Endothelial cell of umbilical vein (primary cell): ENCODE data around the gene PRTN3.

Experiments
- EZH2 ChIP-seq: IDR thresholded peaks from 2 replicates; pipeline ENCODE4 v1.6.1; 2012; ENCODE audit warnings: borderline replicate concordance, low read depth, mild to moderate bottlenecking, moderate library complexity, low read length, inconsistent platforms; ENCODE audit not compliant: severe bottlenecking
- FOS ChIP-seq: IDR thresholded peaks from 2 replicates; pipeline ENCODE4 v1.6.1; 2011; ENCODE audit warnings: mild to moderate bottlenecking, low read length, moderate library complexity, borderline replicate concordance; ENCODE audit not compliant: insufficient read depth
- GATA2 ChIP-seq: IDR thresholded peaks from 2 replicates; pipeline ENCODE4 v1.7.0; 2011; ENCODE audit warnings: low read depth, mild to moderate bottlenecking, moderate library complexity, mixed read lengths, low read length; ENCODE audit not compliant: insufficient read length, insufficient read depth
- MAX ChIP-seq: IDR thresholded peaks from 2 replicates; pipeline ENCODE4 v1.6.1; 2011; ENCODE audit not compliant: insufficient read depth, insufficient read length
- MYC ChIP-seq: IDR thresholded peaks from one replicate; pipeline ENCODE4 v1.6.1; 2011; ENCODE audit warnings: mild to moderate bottlenecking, low read depth, low read length
- POLR2A ChIP-seq: IDR thresholded peaks from 2 replicates; pipeline ENCODE4 v1.6.1; 2012; ENCODE audit warnings: low read depth, mild to moderate bottlenecking, control low read depth, low read length
- POLR2AphosphoS5 ChIP-seq: IDR thresholded peaks from 2 replicates; pipeline ENCODE4 v1.6.1; 2012; ENCODE audit warnings: low read depth, mild to moderate bottlenecking, control low read depth, low read length, moderate library complexity; ENCODE audit not compliant: insufficient read depth
- TF ChIP-seq, protein P1 (sequence below), 2 donors: IDR thresholded peaks; 1 replicate in 1 of 2; 2 replicates in 1 of 2; pipeline ENCODE4 v1.5.1; 2011; ENCODE audit warnings: low read length in 2 of 2, mild to moderate bottlenecking in 2 of 2, moderate library complexity in 2 of 2, control low read depth in 1 of 2, inconsistent platforms in 1 of 2, low read depth in 1 of 2; ENCODE audit not compliant: insufficient read depth in 1 of 2; ENCODE audit errors: extremely low read depth in 1 of 2

DNA sequence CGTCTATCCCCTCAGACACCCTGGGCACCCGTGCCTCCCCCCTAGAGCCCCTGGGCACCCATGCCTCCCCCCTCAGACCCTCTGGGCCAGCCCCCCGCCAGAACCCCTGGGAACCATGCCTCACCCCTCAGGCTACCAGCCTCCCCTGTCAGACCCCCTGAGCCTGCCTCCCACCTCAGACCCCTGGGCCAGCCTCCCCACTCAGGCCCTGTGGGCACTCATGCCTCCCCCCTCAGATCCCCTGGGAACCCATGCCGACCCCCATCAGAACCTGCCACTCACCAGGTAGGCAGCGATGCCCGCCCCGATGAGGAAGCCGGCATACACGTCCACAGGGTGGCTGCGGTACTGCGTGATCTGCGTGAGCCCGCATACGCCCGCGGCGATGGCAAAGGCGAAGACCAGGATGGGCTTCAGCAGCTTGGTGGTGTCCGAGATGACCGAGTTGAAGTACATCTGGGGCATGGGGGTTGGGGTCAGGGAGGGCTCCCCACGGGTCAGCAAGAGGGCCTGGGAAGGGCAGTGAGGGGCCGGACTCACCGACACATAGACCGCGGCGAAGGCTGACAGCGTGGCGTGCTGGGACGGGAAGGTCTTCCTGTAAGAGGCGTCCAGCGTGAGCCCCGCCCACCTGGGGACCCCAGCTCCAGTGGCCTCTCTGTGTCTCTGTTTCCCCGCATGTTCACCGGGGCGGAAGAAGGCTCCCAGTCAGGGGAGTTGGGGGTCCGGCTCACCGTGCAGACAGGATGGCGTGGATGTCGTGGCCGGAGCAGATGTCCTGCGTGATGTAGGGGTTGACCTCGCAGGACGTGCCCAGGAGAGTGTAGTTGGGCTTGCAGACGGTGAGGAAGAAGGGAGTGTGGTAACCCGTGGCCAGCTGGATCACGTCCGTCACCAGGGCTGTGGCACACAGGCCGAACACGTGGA lies 26.4 kb upstream of the PRTN3 start:
- TF ChIP-seq POLR2A (peak; percentile 45), GATA2 (no peak), EZH2 (no peak), FOS (no peak), POLR2AphosphoS5 (no peak), MAX (no peak), MYC (no peak)
- TF ChIP-seq, protein P1, sequence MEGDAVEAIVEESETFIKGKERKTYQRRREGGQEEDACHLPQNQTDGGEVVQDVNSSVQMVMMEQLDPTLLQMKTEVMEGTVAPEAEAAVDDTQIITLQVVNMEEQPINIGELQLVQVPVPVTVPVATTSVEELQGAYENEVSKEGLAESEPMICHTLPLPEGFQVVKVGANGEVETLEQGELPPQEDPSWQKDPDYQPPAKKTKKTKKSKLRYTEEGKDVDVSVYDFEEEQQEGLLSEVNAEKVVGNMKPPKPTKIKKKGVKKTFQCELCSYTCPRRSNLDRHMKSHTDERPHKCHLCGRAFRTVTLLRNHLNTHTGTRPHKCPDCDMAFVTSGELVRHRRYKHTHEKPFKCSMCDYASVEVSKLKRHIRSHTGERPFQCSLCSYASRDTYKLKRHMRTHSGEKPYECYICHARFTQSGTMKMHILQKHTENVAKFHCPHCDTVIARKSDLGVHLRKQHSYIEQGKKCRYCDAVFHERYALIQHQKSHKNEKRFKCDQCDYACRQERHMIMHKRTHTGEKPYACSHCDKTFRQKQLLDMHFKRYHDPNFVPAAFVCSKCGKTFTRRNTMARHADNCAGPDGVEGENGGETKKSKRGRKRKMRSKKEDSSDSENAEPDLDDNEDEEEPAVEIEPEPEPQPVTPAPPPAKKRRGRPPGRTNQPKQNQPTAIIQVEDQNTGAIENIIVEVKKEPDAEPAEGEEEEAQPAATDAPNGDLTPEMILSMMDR (IDR thresholded peaks at IDR 0.05; ENCODE audit: extremely low read depth in 1 of 2, insufficient read depth in 1 of 2, low read depth in 1 of 2, low read length in 2 of 2) = no peak
